Body of pancreas (tissue), 4 donors: ENCODE data around the gene SYNE2.

ENCODE experiments used
- POLR2A ChIP-seq, 3 donors: fragments of 450-650 bp; IDR thresholded peaks; one replicate each; pipeline ENCODE4 v1.6.1; 2016; ENCODE audit warnings: antibody characterized with exemption in 3 of 3, mild to moderate bottlenecking in 2 of 3
- TF ChIP-seq, protein P1 (sequence below), 7 experiments: fragments of 450-650 bp in 4 of 7; fragments of 200-600 bp in 3 of 7; sonication (generic) in 3 of 7; IDR thresholded peaks; one replicate each; pipeline ENCODE4 v1.5.1; 2016 to 2019; ENCODE audit warnings: antibody characterized with exemption in 7 of 7

DNA sequence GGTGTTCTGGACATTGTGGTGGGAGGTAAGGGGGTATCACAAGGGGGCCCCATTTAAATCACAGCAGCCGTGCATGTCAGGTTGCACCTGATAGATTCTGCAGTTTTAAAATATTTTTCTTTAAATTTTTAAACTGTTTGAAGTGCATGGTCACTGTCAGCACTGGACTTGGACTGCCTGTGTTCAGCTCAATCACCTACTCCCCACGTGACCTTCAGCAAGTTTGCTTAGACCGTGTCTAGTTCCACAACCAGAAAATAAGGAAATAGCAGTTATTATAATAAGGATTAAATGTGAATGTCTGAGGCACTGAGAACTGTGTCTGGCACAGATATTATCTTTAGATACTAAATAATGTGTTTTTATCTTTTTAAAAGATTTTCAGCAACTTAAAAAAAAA is 376.7 kb downstream of the SYNE2 start:
- TF ChIP-seq, protein P1, sequence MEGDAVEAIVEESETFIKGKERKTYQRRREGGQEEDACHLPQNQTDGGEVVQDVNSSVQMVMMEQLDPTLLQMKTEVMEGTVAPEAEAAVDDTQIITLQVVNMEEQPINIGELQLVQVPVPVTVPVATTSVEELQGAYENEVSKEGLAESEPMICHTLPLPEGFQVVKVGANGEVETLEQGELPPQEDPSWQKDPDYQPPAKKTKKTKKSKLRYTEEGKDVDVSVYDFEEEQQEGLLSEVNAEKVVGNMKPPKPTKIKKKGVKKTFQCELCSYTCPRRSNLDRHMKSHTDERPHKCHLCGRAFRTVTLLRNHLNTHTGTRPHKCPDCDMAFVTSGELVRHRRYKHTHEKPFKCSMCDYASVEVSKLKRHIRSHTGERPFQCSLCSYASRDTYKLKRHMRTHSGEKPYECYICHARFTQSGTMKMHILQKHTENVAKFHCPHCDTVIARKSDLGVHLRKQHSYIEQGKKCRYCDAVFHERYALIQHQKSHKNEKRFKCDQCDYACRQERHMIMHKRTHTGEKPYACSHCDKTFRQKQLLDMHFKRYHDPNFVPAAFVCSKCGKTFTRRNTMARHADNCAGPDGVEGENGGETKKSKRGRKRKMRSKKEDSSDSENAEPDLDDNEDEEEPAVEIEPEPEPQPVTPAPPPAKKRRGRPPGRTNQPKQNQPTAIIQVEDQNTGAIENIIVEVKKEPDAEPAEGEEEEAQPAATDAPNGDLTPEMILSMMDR (IDR thresholded peaks at IDR 0.05): no peak
- TF ChIP-seq POLR2A (IDR thresholded peaks at IDR 0.05): no peak
